Central memory CD4-positive, alpha-beta T cell (primary cell): ENCODE measurements around the gene KLF16.
"Not testable (repeated sequence)": the region's sequence is repeated elsewhere in the genome, so short reads cannot be mapped to it uniquely, and the experiment has no call there.

Experiments used
- DNase-seq: peaks from one replicate; pipeline ENCODE4 v3.0.0; 2022

The KLF16 gene

GRCh38 chr19:1883784-1884183 lies 20.4 kb upstream of the KLF16 start:
- no peak for DNase-seq

- DNase-seq: no peak
Measured at GRCh38 chr19:1882786-1883692, 19.7 kb upstream of the KLF16 start.

GRCh38 chr19:1882089-1882785 lies 18.9 kb upstream of the KLF16 start:
- peak; percentile 88 for DNase-seq

DNA sequence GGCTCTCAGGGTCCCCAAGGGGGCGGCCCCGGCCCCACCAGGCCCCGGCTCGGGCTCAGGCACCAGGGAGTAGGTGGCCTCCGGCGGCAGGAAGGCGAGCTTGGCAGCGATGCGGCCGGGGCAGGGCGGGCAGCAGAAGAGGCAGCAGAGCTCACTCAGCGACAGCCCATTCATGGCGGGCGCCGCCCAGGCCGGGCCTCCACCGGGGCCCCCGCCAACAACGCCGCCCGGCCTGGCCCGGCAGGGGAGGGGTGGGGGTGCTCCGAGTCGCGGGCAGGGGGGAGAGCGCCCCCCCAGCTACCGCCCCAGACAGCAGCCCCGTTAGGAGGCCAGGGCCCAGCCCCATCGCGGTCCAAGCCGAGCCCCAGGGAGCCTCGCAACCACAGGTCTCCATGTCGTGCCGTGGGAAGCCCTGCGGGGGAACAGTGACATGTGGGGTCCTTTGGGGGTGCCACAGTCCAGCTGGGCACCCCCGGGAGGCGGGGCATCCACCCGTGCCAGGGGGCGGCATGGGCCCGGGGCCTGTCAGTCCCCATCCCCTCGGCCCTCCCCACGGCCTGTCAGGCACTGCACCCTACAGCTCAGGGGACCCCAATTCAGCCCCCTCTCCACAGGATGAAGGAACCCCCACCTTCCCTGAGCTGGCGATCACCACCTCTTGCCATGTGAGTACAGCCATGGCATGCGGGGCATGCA lies 18.2 kb upstream of the KLF16 start:
- not testable (repeated sequence) for DNase-seq

- DNase-seq: no peak
Measured at GRCh38 chr19:1880611-1881392, 17.4 kb upstream of the KLF16 start.

DNA sequence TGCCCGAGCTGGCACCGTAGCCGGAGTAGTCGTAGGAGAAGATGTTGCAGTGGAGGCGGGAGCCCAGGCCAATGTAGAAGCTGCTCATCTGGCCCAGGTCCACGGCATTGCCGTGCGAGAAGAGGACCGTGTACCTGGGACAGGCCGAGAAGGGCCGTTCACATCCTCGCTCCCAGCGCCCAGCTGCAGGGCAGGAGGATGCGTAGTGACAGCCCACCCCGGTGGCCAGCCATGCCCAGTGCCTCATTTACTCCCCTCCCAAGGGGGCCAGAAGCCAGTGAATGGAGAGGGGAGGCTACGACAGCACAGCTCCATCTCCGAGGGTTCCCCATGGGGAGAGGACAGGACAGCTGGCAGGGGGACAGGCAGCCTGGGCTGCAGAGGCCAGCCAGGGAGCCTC lies 16.6 kb upstream of the KLF16 start:
- not testable (repeated sequence) for DNase-seq

GRCh38 chr19:1878583-1878982 lies 15.2 kb upstream of the KLF16 start:
- DNase-seq: not testable (repeated sequence)

GRCh38 chr19:1877280-1877660 lies 13.9 kb upstream of the KLF16 start:
- not testable (repeated sequence) for DNase-seq

GRCh38 chr19:1876496-1877279 lies 13.3 kb upstream of the KLF16 start:
- not testable (repeated sequence) for DNase-seq

- peak; percentile 86 for DNase-seq
Measured at GRCh38 chr19:1875646-1876495, 12.5 kb upstream of the KLF16 start.

- DNase-seq: not testable (repeated sequence)
Measured at GRCh38 chr19:1875265-1875645, 11.9 kb upstream of the KLF16 start.

- peak; percentile 64 for DNase-seq
Measured at GRCh38 chr19:1874554-1875185, 11.3 kb upstream of the KLF16 start.

GRCh38 chr19:1873524-1874473 lies 10.4 kb upstream of the KLF16 start:
- DNase-seq: no peak

DNA sequence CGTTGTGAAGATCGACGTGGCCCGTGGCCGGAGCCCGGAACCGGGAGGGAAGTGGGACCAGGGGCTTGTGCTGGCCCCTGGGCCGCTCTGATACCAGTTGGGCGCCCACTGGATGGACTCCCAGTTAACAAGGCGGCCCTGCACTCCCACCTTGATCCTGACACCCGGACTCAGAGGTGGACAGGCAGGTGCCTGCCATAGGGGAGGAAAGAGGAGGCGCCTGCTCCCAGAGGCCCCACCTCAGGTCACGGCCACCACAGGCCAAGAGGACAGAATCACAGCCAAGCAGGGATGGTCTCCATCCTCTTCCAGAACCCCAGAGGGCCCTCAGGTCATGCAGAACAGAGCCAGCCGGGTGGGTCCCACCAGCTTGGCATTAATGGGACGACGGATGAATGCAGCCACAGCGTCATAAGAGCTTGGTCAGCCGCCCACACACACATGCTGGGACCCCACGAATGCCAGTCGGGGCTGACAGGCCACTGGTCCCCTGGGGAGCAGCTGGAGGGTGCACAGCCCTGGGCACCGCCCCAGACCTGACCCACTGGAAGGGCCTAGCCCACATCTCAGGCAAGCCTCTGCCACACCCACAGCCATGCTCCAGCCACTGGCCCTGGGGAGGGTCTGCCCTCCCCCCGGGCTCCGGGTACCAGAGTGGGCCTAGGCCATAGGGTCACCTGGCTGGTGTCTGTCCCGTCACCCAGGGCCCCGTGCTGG lies 9.6 kb upstream of the KLF16 start:
- no peak for DNase-seq

- no peak for DNase-seq
Measured at GRCh38 chr19:1871630-1872029, 8.3 kb upstream of the KLF16 start.

DNA sequence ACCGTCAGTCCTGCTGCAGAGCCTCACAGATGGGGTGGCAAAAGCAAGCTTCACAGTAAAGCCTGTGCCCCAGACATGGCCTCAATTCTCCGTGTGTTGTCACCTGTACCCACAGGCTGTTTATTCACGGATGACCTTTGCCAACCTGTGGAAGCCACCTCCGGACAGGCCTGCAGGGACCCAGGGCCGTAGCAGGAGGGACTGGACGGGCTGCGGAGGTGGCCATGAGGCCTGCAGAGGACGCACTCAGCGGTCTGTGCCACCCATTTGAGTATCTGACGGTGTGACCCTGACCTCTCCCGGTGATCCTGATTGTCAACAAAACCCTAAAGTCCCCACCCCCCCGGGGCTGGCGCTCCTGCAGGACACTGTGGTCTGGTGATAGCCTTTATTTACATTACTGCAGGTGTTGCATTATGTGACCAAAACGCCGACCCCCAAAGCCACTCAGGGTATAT lies 7.8 kb upstream of the KLF16 start:
- DNase-seq: no peak

DNA sequence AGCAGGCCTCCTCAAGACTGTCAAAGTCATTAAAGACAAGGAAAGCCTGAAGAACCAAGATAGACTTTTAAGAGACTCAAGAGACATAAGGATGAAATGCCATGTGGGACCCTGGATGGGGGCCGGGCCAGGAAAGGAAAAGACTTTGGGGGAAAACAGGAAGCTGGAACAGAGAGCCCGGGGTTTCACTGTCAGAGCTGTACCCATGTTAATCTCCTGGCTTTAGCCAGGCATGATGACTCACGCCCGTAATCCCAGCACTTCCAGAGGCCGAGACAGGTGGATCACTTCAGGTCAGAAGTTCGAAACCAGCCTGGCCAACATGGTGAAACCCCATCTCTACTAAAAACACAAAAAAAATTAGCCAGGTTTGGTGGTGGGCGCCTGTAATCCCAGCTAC lies 5.6 kb upstream of the KLF16 start:
- no peak for DNase-seq

DNA sequence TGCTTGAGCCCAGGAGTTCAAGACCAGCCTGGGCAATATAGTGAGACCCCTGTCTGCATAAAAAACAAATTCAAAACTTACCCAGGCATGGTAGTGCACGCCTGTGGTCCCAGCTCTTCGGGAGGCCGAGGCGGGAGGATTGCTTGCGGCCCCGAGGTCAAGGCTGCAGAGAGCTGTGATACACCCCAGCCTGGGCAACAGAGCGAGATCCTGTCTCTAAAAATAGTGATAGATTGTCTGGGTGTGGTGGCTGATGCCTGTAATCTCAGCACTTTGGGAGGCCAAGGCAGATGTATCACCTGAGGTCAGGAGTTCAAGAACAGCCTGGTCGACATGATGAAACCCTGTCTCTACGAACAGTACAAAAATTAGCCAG lies 4.0 kb upstream of the KLF16 start:
- DNase-seq: no peak
